ENCODE measurements around the gene KRT20. TPM values are rescaled to one million over a fixed set of nuclear protein-coding genes. Genes with fewer than 3 reads are reported as not detected.

The KRT20 gene
- total and polyA plus RNA-seq, 4 donors, result not detected

GRCh38 chr17:40873255-40873654 lies 11.8 kb downstream of the KRT20 start:
- no peak overlapping the region for H3K4me3 ChIP-seq (ENCODE audit: low read depth in 1 of 3, low read length in 3 of 3)
- H3K36me3 ChIP-seq (ENCODE audit: control insufficient read depth in 4 of 4, insufficient read depth in 3 of 4, low read depth in 1 of 4, low read length in 3 of 4), result no peaks in the 10 kb centered on the region
- no peaks in the 10 kb centered on the region for H3K4me1 ChIP-seq (ENCODE audit: control insufficient read depth in 4 of 4, insufficient read depth in 4 of 4, low read length in 3 of 4)
- H3K9me3 ChIP-seq (ENCODE audit: control insufficient read depth in 4 of 4, low read length in 3 of 4), result no peaks in the 10 kb centered on the region
- H3K27me3 ChIP-seq (ENCODE audit: control insufficient read depth in 4 of 4, insufficient read depth in 4 of 4, low read length in 3 of 4), result no peaks in the 10 kb centered on the region
- no peak overlapping the region for H3K9ac ChIP-seq (ENCODE audit: low read depth in 1 of 2, low read length in 2 of 2)
- no peak for DNase-seq (ENCODE audit: low spot score)
- TF ChIP-seq REST (IDR thresholded peaks at IDR 0.05) (no peak), FOXA1 (IDR thresholded peaks at IDR 0.05) (no peak), SP1 (IDR thresholded peaks at IDR 0.05) (no peak), GABPA (IDR thresholded peaks at IDR 0.05 in 1 of 2, conservative IDR thresholded peaks at IDR 0.05 in 1 of 2) (no peak), TAF1 (conservative IDR thresholded peaks at IDR 0.05) (no peak), EGR1 (IDR thresholded peaks at IDR 0.05; ENCODE audit: low read depth in 2 of 2) (no peak), ATF3 (IDR thresholded peaks at IDR 0.05) (no peak)
- no peak overlapping the region for H3K27ac ChIP-seq (ENCODE audit: low read depth in 1 of 2, low read length in 2 of 2)

GRCh38 chr17:40872416-40872815 lies 12.6 kb downstream of the KRT20 start:
- H3K27ac ChIP-seq (ENCODE audit: low read depth in 1 of 2, low read length in 2 of 2), result no peak overlapping the region
- H3K9ac ChIP-seq (ENCODE audit: low read depth in 1 of 2, low read length in 2 of 2), result no peak overlapping the region
- H3K4me1 ChIP-seq (ENCODE audit: control insufficient read depth in 4 of 4, insufficient read depth in 4 of 4, low read length in 3 of 4), result no peaks in the 10 kb centered on the region
- H3K9me3 ChIP-seq (ENCODE audit: control insufficient read depth in 4 of 4, low read length in 3 of 4), result no peaks in the 10 kb centered on the region
- no peaks in the 10 kb centered on the region for H3K27me3 ChIP-seq (ENCODE audit: control insufficient read depth in 4 of 4, insufficient read depth in 4 of 4, low read length in 3 of 4)
- no peaks in the 10 kb centered on the region for H3K36me3 ChIP-seq (ENCODE audit: control insufficient read depth in 4 of 4, insufficient read depth in 3 of 4, low read depth in 1 of 4, low read length in 3 of 4)
- TF ChIP-seq EGR1 (IDR thresholded peaks at IDR 0.05; ENCODE audit: low read depth in 2 of 2) (no peak), RXRA (IDR thresholded peaks at IDR 0.05) (no peak), REST (IDR thresholded peaks at IDR 0.05) (no peak), GABPA (IDR thresholded peaks at IDR 0.05 in 1 of 2, conservative IDR thresholded peaks at IDR 0.05 in 1 of 2) (no peak)
- DNase-seq (ENCODE audit: low spot score), result no peak
- no peak overlapping the region for H3K4me3 ChIP-seq (ENCODE audit: low read depth in 1 of 3, low read length in 3 of 3)

- WGBS, result 95% methylated on average over 7 of the region's 7 CpGs
- Histone ChIP-seq H3K4me3 (ENCODE audit: low read depth in 1 of 3, low read length in 3 of 3) (no peak overlapping the region), H3K27me3 (ENCODE audit: control insufficient read depth in 4 of 4, insufficient read depth in 4 of 4, low read length in 3 of 4) (no peaks in the 10 kb centered on the region), H3K9me3 (ENCODE audit: control insufficient read depth in 4 of 4, low read length in 3 of 4) (no peaks in the 10 kb centered on the region), H3K9ac (ENCODE audit: low read depth in 1 of 2, low read length in 2 of 2) (no peak overlapping the region), H3K36me3 (ENCODE audit: control insufficient read depth in 4 of 4, insufficient read depth in 3 of 4, low read depth in 1 of 4, low read length in 3 of 4) (no peaks in the 10 kb centered on the region), H3K27ac (ENCODE audit: low read depth in 1 of 2, low read length in 2 of 2) (no peak overlapping the region), H3K4me1 (ENCODE audit: control insufficient read depth in 4 of 4, insufficient read depth in 4 of 4, low read length in 3 of 4) (no peaks in the 10 kb centered on the region)
- TF ChIP-seq HNF4A (conservative IDR thresholded peaks at IDR 0.05) (no peak), JUND (IDR thresholded peaks at IDR 0.05) (no peak), REST (IDR thresholded peaks at IDR 0.05) (no peak), EGR1 (IDR thresholded peaks at IDR 0.05; ENCODE audit: low read depth in 2 of 2) (no peak), SP1 (IDR thresholded peaks at IDR 0.05) (no peak), HNF4G (IDR thresholded peaks at IDR 0.05) (no peak), MAX (IDR thresholded peaks at IDR 0.05) (no peak), FOXA2 (IDR thresholded peaks at IDR 0.05) (no peak), NR2F2 (IDR thresholded peaks at IDR 0.05) (no peak), TAF1 (conservative IDR thresholded peaks at IDR 0.05) (no peak), ATF3 (IDR thresholded peaks at IDR 0.05) (no peak)
- no peak for DNase-seq (ENCODE audit: low spot score)
Measured at GRCh38 chr17:40871316-40871715, 13.7 kb downstream of the KRT20 start.
